Dedifferentiated amniotic fluid mesenchymal stem cell (primary cell): Measurements from ENCODE around the gene ZXDC.

Experiments used
- DNase-seq: peaks from one replicate; pipeline ENCODE4 v3.0.0-alpha.2; 2016; ENCODE audit errors: extremely low spot score

ZXDC gene

GRCh38 chr3:126473292-126474168 is 2.2 kb downstream of the ZXDC start:
- no peak for DNase-seq

GRCh38 chr3:126472277-126473006 is 3.2 kb downstream of the ZXDC start:
- DNase-seq: peak; percentile 19

GRCh38 chr3:126469479-126469878 is 6.2 kb downstream of the ZXDC start:
- DNase-seq: no peak

- DNase-seq: no peak
These were observed 7.4 kb downstream of the ZXDC start for GRCh38 chr3:126468028-126468891.

GRCh38 chr3:126467611-126467955 is 8.1 kb downstream of the ZXDC start:
- no peak for DNase-seq

- no peak for DNase-seq
These were observed 8.6 kb downstream of the ZXDC start for GRCh38 chr3:126466886-126467610.

- no peak for DNase-seq
These were observed 9.7 kb downstream of the ZXDC start for GRCh38 chr3:126465928-126466544.

- no peak for DNase-seq
These were observed 10.7 kb downstream of the ZXDC start for GRCh38 chr3:126464997-126465396.

- DNase-seq: no peak
These were observed 11.2 kb downstream of the ZXDC start for GRCh38 chr3:126464494-126464893.

- DNase-seq: no peak
These were observed 11.6 kb downstream of the ZXDC start for GRCh38 chr3:126464093-126464492.

- no peak for DNase-seq
These were observed 12.2 kb downstream of the ZXDC start for GRCh38 chr3:126463521-126463920.

GRCh38 chr3:126461450-126462070 is 14.1 kb downstream of the ZXDC start:
- no peak for DNase-seq

GRCh38 chr3:126460381-126460780 is 15.3 kb downstream of the ZXDC start:
- DNase-seq: no peak

GRCh38 chr3:126459763-126460127 is 15.9 kb downstream of the ZXDC start:
- no peak for DNase-seq

GRCh38 chr3:126459111-126459762 is 16.5 kb downstream of the ZXDC start:
- DNase-seq: no peak

- DNase-seq: no peak
These were observed 18.8 kb downstream of the ZXDC start for GRCh38 chr3:126456766-126457388.

GRCh38 chr3:126456211-126456610 is 19.5 kb downstream of the ZXDC start:
- DNase-seq: no peak

GRCh38 chr3:126454437-126455198 is 21.1 kb downstream of the ZXDC start:
- DNase-seq: no peak

- no peak for DNase-seq
These were observed 21.7 kb downstream of the ZXDC start for GRCh38 chr3:126454025-126454424.
